GM18909 (cell line): ENCODE measurements around the gene VAMP8.
A peak's percentile ranks its signal among the peaks of the same experiment; 100 is the strongest.
"Not testable (repeated sequence)": the region's sequence is repeated elsewhere in the genome, so short reads cannot be mapped to it uniquely, and the experiment has no call there.

Source experiments
- ATAC-seq: cut with Tn5 transposase; IDR thresholded peaks from one replicate; pipeline ENCODE4 v1.9.1; 2021; ENCODE audit warnings: mild to moderate bottlenecking; ENCODE audit not compliant: unreplicated experiment, poor library complexity

VAMP8 gene

GRCh38 chr2:85577386-85578242 lies at the start of gene VAMP8:
VAMP8 (plus strand) TSS chr2:85577586; CDS start chr2:85577647, 61 bp downstream.
- ATAC-seq: peak; percentile 66

DNA sequence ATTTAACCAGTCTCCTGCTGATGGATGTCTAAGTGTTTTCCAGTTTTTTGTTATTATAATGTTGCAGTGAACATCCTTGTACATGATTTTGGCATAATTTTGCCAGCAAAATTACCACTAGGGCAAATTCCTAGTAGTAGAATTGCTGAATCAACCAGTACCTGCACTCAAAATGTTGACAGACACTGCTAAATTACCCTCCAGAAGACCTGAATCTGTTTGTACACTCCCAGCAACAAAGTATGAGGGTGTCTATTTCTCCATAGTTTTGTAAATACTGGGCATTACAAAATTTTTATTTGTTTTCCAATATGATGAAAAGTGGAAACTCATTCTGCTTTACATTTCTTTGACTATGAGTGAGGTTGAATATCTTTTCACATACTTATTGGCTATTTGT lies 49.6 kb upstream of the VAMP8 start:
- ATAC-seq: no peak

GRCh38 chr2:85528355-85528754 lies 49.0 kb upstream of the VAMP8 start:
- ATAC-seq: no peak

DNA sequence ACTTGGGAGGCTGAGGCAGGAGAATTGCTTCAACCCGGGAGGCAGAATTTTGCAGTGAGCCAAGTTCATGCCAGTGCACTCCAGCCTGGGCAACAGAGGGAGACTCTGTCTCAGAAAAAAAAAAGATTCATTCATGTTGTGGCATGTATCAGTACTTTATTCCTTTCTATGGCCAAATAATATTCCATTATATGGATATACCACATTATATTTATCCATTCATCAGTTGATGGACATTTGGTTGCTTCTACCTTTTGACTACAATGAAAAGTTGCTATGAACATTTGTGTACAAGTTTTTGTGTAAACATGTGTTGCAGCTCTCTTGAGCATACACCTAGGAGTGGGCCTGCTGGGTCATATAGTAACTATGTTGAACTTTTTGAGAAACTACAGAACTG lies 47.6 kb upstream of the VAMP8 start:
- ATAC-seq: no peak

DNA sequence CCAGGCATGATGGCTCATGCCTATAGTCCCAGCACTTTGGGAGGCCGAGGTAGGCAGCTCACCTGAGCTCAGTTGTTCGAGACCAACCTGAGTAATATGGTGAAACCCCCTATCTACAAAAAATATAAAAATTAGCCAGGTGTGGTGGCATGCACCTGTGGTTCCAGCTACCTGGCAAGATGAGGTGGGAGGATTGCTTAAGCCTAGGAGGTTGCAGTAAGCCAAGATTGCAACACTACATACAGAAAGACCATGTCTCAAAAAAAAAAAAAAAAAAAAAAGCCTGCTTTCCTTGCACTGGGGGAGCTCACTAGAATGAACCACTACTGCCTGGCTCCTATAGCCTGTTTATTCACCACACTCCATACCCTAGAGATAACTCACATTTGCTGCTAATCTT lies 45.8 kb upstream of the VAMP8 start:
- no peak for ATAC-seq

DNA sequence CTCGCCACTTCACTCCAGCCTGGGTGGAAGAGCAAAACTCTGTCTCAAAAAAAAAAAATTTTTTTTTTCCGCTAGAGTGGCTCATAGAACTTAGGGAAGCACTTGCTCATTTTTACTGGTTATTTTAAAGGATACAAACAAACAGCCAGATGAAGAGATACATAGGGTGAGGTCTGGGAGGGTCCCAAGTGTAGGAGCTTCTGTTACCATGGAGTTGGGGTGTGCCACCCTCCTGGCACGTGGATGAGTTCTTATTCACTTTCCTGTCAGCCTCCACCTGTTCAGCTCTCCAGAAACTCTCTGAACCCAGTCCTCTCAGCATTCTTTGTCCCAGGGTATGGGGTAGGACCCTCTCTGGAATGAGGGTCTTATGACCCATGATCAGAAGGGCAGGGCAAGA lies 43.3 kb upstream of the VAMP8 start:
- ATAC-seq: no peak

- ATAC-seq: no peak
These were observed 42.5 kb upstream of the VAMP8 start for GRCh38 chr2:85534881-85535280.

DNA sequence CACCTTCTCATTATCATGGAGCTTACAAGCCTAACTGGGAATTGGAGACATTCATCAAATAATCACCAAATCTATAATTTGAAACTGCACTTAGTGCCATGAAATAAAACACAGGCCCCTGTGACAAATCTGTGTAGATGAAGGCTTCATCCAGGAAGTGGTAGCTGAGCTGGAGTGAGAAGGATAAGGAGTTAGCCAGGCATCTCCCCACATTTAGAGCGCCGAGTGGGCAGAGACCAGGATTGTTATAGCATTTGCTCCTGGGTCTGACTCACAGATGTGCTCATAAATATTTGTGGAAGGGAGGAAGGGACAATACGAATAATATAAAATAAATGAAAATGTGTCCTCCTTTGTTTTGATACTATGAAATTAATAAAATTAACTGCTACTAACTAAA lies 40.9 kb upstream of the VAMP8 start:
- ATAC-seq: no peak

DNA sequence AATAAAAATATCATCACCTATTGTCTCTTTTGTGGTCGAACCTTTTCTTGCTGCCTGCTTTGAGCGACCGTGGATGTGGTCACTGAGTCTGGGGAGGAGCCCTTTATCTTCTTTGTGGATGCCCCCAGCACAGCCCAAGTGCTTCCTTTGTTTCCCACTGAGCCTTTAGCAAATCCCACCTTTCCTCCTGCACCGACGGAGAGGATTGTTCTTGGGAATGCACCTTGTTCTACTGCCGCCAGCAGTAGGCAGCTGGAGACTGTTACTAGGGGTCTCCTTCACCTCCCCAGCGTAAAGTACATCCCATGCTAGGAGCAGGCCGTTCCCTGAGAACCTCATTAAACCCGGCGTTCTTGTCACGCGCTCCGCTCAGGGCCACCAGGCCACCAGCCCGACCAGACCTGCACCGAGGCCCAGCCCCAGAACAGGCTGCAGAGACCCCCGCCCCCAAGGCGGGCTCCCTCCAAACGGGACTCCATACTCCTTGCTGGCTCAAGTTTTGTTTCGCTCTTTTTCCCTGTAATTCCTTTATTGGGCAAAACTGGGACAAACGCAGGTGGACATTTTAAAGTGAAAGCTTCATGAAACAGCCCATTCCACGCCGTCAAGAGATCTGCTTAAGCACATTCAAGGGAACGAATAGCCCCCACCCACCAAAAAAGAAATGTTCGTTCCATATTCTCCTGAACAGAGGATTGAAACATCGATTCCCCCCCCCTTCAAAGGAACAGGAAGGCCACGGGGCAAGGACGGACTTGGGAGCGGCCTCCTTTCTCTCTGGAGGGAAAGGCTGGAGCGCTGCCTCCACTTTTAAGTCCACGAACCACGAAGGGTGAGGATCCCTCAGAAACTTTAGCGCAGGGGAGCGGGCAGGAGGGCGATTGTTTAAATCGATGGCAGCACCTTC lies 39.5 kb upstream of the VAMP8 start:
- no peak for ATAC-seq

GRCh38 chr2:85538507-85539360 lies 38.7 kb upstream of the VAMP8 start, which contains the start of gene MAT2A:
MAT2A (plus strand) TSS chr2:85539168; CDS start chr2:85539288, 120 bp downstream.
- peak; percentile 74 for ATAC-seq

GRCh38 chr2:85539361-85540132 lies 37.8 kb upstream of the VAMP8 start:
- ATAC-seq: peak; percentile 36

GRCh38 chr2:85540133-85540648 lies 37.2 kb upstream of the VAMP8 start:
- no peak for ATAC-seq

- ATAC-seq: no peak
These were observed 36.1 kb upstream of the VAMP8 start for GRCh38 chr2:85541262-85541661.

DNA sequence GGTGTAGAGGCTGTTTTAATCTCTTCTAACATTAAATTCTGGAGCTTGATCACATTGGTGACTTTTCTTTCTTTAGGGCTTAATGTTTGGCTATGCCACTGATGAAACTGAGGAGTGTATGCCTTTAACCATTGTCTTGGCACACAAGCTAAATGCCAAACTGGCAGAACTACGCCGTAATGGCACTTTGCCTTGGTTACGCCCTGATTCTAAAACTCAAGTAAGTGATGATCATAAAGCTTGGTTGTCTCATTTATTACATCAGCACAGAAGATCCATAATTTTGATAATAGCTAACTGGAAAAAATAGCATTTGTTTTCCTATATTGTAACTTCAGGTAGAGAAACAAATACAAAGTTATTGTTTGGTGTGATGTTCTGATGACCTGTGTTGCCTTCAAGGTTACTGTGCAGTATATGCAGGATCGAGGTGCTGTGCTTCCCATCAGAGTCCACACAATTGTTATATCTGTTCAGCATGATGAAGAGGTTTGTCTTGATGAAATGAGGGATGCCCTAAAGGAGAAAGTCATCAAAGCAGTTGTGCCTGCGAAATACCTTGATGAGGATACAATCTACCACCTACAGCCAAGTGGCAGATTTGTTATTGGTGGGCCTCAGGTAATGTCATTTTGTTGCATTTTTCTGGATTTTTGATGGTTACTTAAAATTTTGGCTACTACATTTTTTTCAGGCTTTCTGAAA lies 35.5 kb upstream of the VAMP8 start:
- ATAC-seq: no peak

DNA sequence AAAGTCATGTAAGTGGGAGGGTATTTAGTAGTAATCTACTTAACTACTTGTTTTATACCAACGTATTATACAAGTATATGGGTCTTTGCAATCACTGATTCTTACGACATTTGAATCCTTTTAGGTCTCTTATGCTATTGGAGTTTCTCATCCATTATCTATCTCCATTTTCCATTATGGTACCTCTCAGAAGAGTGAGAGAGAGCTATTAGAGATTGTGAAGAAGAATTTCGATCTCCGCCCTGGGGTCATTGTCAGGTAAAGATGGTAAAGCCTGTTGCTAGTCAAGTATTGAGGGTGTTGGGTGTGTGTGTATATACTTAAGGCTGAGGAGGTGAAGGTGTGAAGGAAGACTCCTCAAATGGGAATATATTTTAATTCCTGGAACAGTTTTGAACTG lies 34.6 kb upstream of the VAMP8 start:
- no peak for ATAC-seq

- ATAC-seq: not testable (repeated sequence)
These were observed 33.1 kb upstream of the VAMP8 start for GRCh38 chr2:85544254-85544691.

GRCh38 chr2:85544915-85545779 lies 32.2 kb upstream of the VAMP8 start:
- ATAC-seq: not testable (repeated sequence)

DNA sequence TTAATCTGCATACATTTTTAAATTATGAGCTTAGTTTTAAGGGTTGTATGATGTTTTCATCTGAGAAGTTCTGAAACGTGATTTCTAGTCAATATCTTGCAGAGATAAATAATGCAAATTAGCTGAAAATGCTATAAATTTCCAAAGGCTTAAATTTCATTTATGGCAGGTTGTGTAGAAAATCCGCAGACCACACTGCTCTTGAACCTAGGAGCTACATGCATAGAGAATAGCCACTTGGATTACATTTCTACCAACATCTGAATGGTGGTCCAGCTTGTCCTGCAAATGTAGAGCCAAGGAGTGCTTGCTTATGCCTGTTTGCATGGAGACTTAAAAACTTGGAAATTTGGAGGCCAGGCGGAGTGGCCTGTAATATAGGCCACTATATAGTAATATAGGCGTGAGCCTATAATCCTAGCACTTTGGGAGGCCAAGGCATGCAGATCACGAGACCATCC lies 31.6 kb upstream of the VAMP8 start:
- ATAC-seq: no peak
